ENCODE results near the gene TROAP.

The TROAP gene

DNA sequence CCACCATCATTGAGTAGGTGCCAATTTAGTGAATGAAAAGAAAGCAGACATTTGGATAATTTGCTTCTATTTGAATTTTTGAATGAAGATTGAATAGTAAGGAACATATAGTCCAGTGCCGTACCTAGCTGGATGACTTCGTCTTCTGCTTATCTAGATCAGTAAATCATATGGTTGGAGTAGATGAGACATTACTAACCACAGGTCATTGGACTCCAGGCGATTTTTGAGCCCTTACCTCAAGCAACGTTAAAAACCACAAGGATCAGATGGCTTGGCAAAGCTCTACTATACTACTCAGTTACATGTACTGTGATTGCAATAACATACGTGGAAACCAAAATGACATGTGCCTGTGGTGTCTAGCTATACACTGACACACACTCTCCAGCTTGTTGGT, 42.5 kb downstream of the TROAP start:
- no peak overlapping the region for H3K4me3 ChIP-seq (ENCODE audit: low read depth, low read length)
- TF ChIP-seq CTCF (IDR thresholded peaks at IDR 0.05; ENCODE audit: low read depth, low read length), result no peak
- H3K36me3 ChIP-seq, result no peaks in the 10 kb centered on the region; the same call in 1 of the 2 replicates
- H3K9me3 ChIP-seq (ENCODE audit: severe bottlenecking), result no peaks in the 10 kb centered on the region
- H3K27me3 ChIP-seq (ENCODE audit: insufficient read depth, low read depth, severe bottlenecking), result no peaks in the 10 kb centered on the region
- no peak overlapping the region for H3K27ac ChIP-seq
- no peak for DNase-seq

DNA sequence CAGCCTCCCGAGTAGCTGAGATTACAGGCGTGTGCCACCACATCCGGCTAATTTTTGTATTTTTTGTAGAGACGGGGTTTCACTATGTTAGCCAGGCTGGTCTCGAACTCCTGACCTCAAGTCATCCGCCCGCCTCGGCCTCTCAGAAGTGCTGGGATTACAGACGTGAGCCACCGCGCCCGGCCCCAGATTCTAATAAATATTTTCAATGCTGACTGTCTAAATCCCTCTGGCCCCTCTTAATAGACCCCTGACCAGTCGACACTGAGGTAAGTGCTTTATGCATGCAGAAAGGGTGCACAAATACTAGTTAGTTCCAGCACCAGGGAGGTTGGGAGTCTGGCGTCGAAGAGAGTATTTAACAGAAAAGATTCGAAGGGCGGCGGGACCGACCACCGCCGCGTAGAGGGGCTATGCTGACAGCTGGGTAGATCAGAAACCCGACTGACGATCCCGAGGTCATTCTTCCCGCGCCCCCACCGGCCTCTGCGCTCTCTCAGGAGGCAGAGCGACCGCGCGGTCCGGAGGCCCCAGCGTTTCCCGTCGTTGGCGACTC, 43.1 kb downstream of the TROAP start:
- TF ChIP-seq CTCF (IDR thresholded peaks at IDR 0.05; ENCODE audit: low read depth, low read length), result no peak
- H3K36me3 ChIP-seq, result peaks cover 3% of the 10 kb centered on the region
- H3K27ac ChIP-seq, result peak overlapping the region; percentile 96
- DNase-seq, result no peak
- peak overlapping the region; percentile 85 for H3K4me3 ChIP-seq (ENCODE audit: low read depth, low read length)
- no peaks in the 10 kb centered on the region for H3K9me3 ChIP-seq (ENCODE audit: severe bottlenecking)
- no peaks in the 10 kb centered on the region for H3K27me3 ChIP-seq (ENCODE audit: insufficient read depth, low read depth, severe bottlenecking)

- no peaks in the 10 kb centered on the region for H3K9me3 ChIP-seq (ENCODE audit: severe bottlenecking)
- peak overlapping the region; percentile 85 for H3K4me3 ChIP-seq (ENCODE audit: low read depth, low read length)
- H3K36me3 ChIP-seq, result peaks cover 5% of the 10 kb centered on the region
- H3K27ac ChIP-seq, result peak overlapping the region; percentile 96
- TF ChIP-seq CTCF (IDR thresholded peaks at IDR 0.05; ENCODE audit: low read depth, low read length), result 0 out of 2 replicates have a peak, but pooled peaks have one; percentile 17
- peak; percentile 93 for DNase-seq
- H3K27me3 ChIP-seq (ENCODE audit: insufficient read depth, low read depth, severe bottlenecking), result no peaks in the 10 kb centered on the region
Observed at GRCh38 chr12:49366652-49367380, 43.8 kb downstream of the TROAP start.

GRCh38 chr12:49367381-49368239, 44.6 kb downstream of the TROAP start, which contains the start of gene SPATS2:
Gene SPATS2 (plus strand): TSS chr12:49367462. CDS start chr12:49461013, 93,551 bp downstream.
- Histone ChIP-seq H3K36me3 (peaks cover 10% of the 10 kb centered on the region), H3K27ac (peak within 1 kb of the TSS; percentile 96), H3K27me3 (ENCODE audit: insufficient read depth, low read depth, severe bottlenecking) (no peaks in the 10 kb centered on the region), H3K9me3 (ENCODE audit: severe bottlenecking) (no peaks in the 10 kb centered on the region), H3K4me3 (ENCODE audit: low read depth, low read length) (peak within 1 kb of the TSS; percentile 85)
- DNase-seq, result peak; percentile 99
- no peak for TF ChIP-seq CTCF (IDR thresholded peaks at IDR 0.05; ENCODE audit: low read depth, low read length)

DNA sequence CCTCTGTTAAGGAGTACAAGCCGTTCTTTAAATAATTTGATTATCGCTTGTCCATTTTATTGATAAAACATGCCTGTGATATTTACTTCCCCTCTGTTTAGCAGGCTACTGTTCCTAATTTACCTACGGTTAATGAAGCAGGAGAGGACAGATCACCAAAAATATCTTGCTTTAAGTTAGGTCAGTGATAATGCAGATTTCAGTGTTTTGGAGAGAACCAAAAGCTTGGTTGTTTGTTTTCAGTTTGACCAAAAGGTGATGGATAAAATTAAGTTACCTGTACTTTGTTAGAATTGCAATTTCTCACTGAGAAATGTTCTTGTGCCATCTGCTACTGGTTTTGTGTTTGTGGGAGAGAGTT, 45.2 kb downstream of the TROAP start:
- Histone ChIP-seq H3K9me3 (ENCODE audit: severe bottlenecking) (no peaks in the 10 kb centered on the region), H3K27me3 (ENCODE audit: insufficient read depth, low read depth, severe bottlenecking) (no peaks in the 10 kb centered on the region), H3K36me3 (peaks cover 12% of the 10 kb centered on the region), H3K27ac (no peak overlapping the region; the same call in 1 of the 2 replicates), H3K4me3 (ENCODE audit: low read depth, low read length) (peak overlapping the region; percentile 85)
- DNase-seq, result no peak
- no peak for TF ChIP-seq CTCF (IDR thresholded peaks at IDR 0.05; ENCODE audit: low read depth, low read length)

Measured in WERI-Rb-1 (cell line).